HepG2 (cell line): ENCODE measurements around the gene SLC2A4. TPM values are rescaled to one million over a fixed set of nuclear protein-coding genes. Genes with fewer than 3 reads are reported as not detected.
A peak's percentile ranks its signal among the peaks of the same experiment; 100 is the strongest.

ENCODE experiments used
- CBFB ChIP-seq: sonication (generic); formaldehyde crosslinking; IDR thresholded peaks from 2 replicates; pipeline ENCODE4 v1.4.0; 2020; ENCODE audit warnings: missing genetic modification reagents
- GZF1 ChIP-seq: sonication (generic); formaldehyde crosslinking; IDR thresholded peaks from 2 replicates; pipeline ENCODE4 v1.5.1; 2020; ENCODE audit warnings: mild to moderate bottlenecking, missing genetic modification reagents
- KIAA2018 ChIP-seq: sonication (generic); formaldehyde crosslinking; IDR thresholded peaks from 2 replicates; pipeline ENCODE4 v1.5.0; 2020; ENCODE audit warnings: mild to moderate bottlenecking, missing genetic modification reagents, borderline replicate concordance
- KLF13 ChIP-seq: sonication (generic); formaldehyde crosslinking; IDR thresholded peaks from 2 replicates; pipeline ENCODE4 v1.4.0; 2020; ENCODE audit warnings: mild to moderate bottlenecking, missing genetic modification reagents
- MAFK ChIP-seq, 2 experiments: IDR thresholded peaks in 1 of 2; conservative IDR thresholded peaks in 1 of 2; 2 replicates each; pipeline ENCODE4 v1.6.1; 2011; ENCODE audit warnings: improper control_type of control experiment in 2 of 2, low read length in 2 of 2
- MATR3 ChIP-seq: sonication (generic); formaldehyde crosslinking; IDR thresholded peaks from 2 replicates; pipeline ENCODE4 v1.4.0; 2020; ENCODE audit warnings: missing genetic modification reagents
- MEIS2 ChIP-seq: sonication (generic); formaldehyde crosslinking; IDR thresholded peaks from 2 replicates; pipeline ENCODE4 v1.9.0; 2021; ENCODE audit warnings: mild to moderate bottlenecking, missing genetic modification reagents
- PRDM4 ChIP-seq: sonication (generic); formaldehyde crosslinking; IDR thresholded peaks from 2 replicates; pipeline ENCODE4 v1.9.0; 2021; ENCODE audit warnings: missing genetic modification reagents, borderline replicate concordance
- RBM22 ChIP-seq: fragments of 200-400 bp; formaldehyde crosslinking; optimal IDR thresholded peaks from 2 replicates; pipeline ENCODE3; 2017; ENCODE audit warnings: mild to moderate bottlenecking, low read length, moderate library complexity
- ZBTB2 ChIP-seq: sonication (generic); formaldehyde crosslinking; IDR thresholded peaks from 2 replicates; pipeline ENCODE4 v1.8.0; 2022; ENCODE audit warnings: low read depth, missing genetic modification reagents
- ZEB1 ChIP-seq: IDR thresholded peaks from 2 replicates; pipeline ENCODE4 v1.6.1; 2012; ENCODE audit warnings: mild to moderate bottlenecking, low read depth, inconsistent platforms; ENCODE audit not compliant: insufficient replicate concordance
- ZNF33B ChIP-seq: sonication (generic); formaldehyde crosslinking; IDR thresholded peaks from 2 replicates; pipeline ENCODE4 v1.5.1; 2020; ENCODE audit warnings: mild to moderate bottlenecking, missing genetic modification reagents
- ZNF784 ChIP-seq: sonication (generic); formaldehyde crosslinking; IDR thresholded peaks from 2 replicates; pipeline ENCODE4 v1.5.1; 2020; ENCODE audit warnings: missing genetic modification reagents, mild to moderate bottlenecking, borderline replicate concordance
- ZNF878 ChIP-seq: sonication (generic); formaldehyde crosslinking; IDR thresholded peaks from 2 replicates; pipeline ENCODE4 v1.8.1; 2023; ENCODE audit warnings: mild to moderate bottlenecking, missing genetic modification reagents, moderate library complexity
- polyA plus RNA-seq, 8 experiments: library from polyadenylated mRNA; depleted of rRNA in 3 of 8; stranded (reverse) in 7 of 8; unstranded in 1 of 8; fragments of >200 nt; fragmentation: Illumina TruSeq in 4 of 8; extraction: Trizol in 4 of 8; gene quantifications; 2 replicates each; pipeline versions ENCODE4 v1.2.1 to v1.2.3, GENCODE V29; 2011 to 2016; ENCODE audit warnings: low read depth in 4 of 8, missing spikeins in 1 of 8, mixed read lengths in 1 of 8; ENCODE audit not compliant: insufficient read depth in 1 of 8
- total RNA-seq, 5 experiments: library from RNA; depleted of rRNA; stranded (reverse); fragments of >200 nt; fragmentation: Illumina TruSeq; extraction: Trizol; gene quantifications; 2 replicates each; pipeline ENCODE4 v1.2.3, GENCODE V29; 2016; ENCODE audit warnings: low read depth in 1 of 5

Gene SLC2A4
- total and polyA plus RNA-seq, 2 of the 13 experiments (the other 11 are each of a cell fraction or from before 2014, with no cell fraction given), result 4.9 to 5.8 TPM

- TF ChIP-seq ZNF878 (CRISPR knock-in tag) (no peak; the same call in 1 of the 2 replicates), KIAA2018 (CRISPR knock-in tag) (no peak), MEIS2 (peak; percentile 56; the same call in 1 of the 2 replicates), CBFB (CRISPR knock-in tag) (peak; percentile 80; the same call in 1 of the 2 replicates), ZBTB2 (peak; percentile 96), ZNF784 (CRISPR knock-in tag) (peak; percentile 67; the same call in 1 of the 2 replicates), MATR3 (CRISPR knock-in tag) (no peak), KLF13 (CRISPR knock-in tag) (no peak; the same call in 1 of the 2 replicates), RBM22 (peak; percentile 99), ZEB1 (no peak), PRDM4 (CRISPR knock-in tag) (no peak), ZNF33B (CRISPR knock-in tag) (0 out of 2 replicates have a peak, but pooled peaks have one; percentile 33), GZF1 (CRISPR knock-in tag) (no peak), MAFK (conservative IDR thresholded peaks at IDR 0.05 in 1 of 2, IDR thresholded peaks at IDR 0.05 in 1 of 2; ENCODE audit: low read length in 2 of 2) (no peak)
Observed at GRCh38 chr17:7234083-7234951, 47.2 kb upstream of the SLC2A4 start, which contains the start of gene DVL2 (continued).
